Activated gamma-delta T cell treated with anti-CD3 and anti-CD28 coated beads, Interleukin-2, amount 50 U/mL, for 16 hours (primary cell): ENCODE data around the gene PARD6A.
"Not testable (repeated sequence)": the region's sequence is repeated elsewhere in the genome, so short reads cannot be mapped to it uniquely, and the experiment has no call there.

ENCODE experiments used
- DNase-seq: peaks from one replicate; pipeline ENCODE4 v3.0.0-alpha.2; 2020; ENCODE audit warnings: low read depth

The PARD6A gene

GRCh38 chr16:67685388-67686112 lies 24.8 kb downstream of the PARD6A start:
- no peak for DNase-seq

- not testable (repeated sequence) for DNase-seq
Observed at GRCh38 chr16:67693517-67694285, 32.9 kb downstream of the PARD6A start.

- no peak for DNase-seq
Observed at GRCh38 chr16:67694611-67695010, 33.9 kb downstream of the PARD6A start.

DNA sequence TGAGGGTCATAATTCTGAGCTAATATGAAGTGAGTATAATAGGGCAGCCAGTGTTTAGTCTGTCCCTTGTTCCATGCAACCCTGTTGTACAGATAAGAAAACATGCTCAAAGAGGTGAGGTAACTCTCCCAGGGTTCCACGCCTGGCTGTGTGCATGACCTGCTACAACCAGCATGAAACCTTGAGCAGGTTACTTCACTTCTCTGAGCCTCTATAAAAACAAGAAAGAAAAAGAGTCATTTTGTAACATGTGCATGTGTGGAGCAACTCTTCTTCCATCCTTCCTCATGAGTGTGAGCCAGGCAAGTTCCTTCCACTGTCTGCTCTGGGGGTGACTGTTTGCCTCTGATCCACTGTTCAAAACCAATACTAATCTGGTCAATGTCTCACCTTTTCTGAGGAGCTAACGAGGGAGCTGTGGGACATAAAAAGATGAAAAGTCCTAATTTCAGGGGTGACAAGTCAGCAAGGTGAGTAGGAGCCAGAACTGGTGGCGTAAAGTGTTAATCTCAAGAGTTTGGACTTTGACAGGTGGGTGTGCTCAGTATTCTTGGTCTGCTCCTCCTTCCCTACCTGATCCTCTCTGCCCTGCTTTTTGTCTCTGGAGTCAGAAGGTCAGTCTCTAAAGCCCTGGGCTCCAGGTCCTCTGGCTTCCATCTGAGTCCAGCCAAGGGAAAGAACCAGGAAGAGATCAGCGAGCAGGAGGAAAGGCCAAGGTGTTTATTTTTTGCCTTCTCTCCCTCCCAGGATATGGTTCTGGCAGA lies 36.8 kb downstream of the PARD6A start:
- DNase-seq = no peak

DNA sequence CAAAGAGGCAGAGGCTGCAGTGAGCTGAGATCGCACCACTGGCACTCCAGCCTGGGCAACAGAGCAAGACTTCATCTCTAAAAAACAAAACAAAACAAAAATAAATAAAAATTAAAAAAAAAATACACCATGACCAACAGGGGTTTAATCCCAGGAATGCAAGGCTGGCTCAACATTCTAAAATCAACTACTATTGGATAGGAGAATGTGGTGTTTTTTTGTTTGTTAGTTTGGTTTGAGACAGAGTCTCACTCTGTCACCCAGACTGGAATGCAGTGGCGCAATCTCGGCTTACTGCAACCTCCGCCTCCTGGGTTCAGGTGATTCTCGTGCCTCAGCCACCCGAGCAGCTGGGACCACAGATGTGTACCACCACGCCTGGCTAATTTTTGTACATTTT lies 38.5 kb downstream of the PARD6A start:
- DNase-seq = no peak

GRCh38 chr16:67701420-67701819 lies 40.7 kb downstream of the PARD6A start:
- DNase-seq = no peak

DNA sequence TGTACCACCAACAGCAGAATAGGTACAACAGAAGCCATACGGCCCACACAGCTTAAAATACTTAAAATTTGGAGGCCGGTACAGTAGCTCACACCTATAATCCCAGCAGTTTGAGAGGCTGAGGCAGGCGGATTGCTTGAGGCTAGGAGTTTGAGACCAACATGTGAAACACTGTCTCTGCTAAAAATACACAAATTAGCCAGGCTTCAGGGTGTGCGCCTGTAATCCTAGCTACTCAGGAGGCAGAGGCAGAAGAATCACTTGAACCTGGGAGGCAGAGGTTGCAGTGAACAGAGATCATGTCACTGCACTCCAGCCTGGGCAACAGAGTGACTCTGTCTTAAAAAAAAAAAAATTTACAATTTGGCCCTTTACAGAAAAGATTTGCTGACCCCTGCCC lies 41.4 kb downstream of the PARD6A start:
- DNase-seq = no peak

- no peak for DNase-seq
Observed at GRCh38 chr16:67703626-67704025, 42.9 kb downstream of the PARD6A start.

DNA sequence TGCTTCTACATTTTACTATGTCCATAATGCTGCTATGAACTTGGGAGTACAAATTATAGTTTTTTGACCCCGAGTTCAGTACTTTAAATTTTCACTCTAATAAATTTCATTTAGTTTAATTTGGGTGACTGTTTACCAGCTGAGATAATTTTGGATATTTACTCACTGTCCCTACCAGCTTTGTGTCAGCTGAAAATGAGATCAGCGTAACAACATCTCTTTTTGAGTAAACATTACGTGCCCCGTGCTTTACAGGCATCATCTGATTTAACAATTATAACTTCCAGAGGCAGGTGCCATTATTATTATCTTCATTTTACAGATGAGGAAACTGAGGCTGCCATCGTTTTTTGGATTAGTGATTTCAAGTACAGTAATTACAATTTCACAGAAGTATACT lies 43.4 kb downstream of the PARD6A start:
- DNase-seq = no peak

DNA sequence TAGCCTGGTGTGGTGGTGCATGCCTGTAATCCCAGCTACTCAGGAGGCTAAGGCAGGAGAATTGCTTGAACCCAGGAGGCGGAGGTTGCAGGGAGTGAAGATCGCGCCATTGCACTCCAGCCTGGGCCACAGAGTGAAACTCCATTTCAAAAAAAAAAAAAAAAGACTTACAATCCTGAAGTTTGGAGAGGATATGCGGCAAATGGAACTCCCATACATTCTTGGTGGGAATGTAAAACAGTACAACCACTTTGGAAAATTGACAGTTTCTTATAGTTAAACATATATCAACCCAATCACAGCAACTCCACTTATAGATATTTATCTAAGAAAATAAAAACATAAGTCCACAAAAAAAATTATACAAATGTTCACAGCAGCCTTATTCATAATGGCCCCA lies 46.5 kb downstream of the PARD6A start:
- DNase-seq = no peak

DNA sequence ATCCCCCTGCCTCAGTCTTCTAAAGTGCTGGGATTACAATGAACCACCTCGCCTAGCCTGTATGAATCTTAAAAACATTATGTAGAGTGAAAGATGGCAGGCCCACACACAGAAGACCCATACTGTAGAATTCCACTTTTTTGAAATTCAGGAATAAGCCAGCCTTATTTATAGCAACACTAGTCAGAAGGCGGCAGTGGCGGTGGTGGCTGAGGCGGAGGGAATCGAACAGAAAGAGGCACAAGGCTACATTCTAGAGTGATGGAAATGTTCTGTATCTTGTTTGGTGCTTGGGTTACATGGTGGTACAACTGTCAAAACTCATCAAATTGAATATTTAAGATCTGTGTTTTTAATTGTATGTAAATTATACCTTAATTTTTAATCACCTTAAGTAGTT lies 47.0 kb downstream of the PARD6A start:
- no peak for DNase-seq

DNA sequence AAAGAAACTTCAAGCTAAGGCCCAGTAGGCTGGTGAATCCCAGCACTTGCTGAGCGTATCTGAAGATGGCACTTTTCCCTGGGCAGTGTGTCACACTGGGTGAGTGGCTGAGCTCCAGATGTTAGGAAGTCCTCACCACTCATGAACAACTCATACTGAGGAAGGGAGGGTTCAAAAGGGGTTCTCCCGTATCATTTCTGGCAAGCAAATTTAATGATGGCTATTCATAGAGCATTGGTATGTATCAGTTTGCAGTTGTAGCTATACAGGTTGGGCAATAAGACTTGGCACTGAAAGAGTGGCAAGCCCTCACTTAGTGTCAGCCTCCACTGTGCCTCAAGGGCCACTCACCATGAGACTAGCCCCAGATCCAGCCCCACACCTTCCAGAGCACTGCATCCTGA lies 47.6 kb downstream of the PARD6A start:
- no peak for DNase-seq

GRCh38 chr16:67709050-67709449 lies 48.3 kb downstream of the PARD6A start:
- no peak for DNase-seq

- no peak for DNase-seq
Observed at GRCh38 chr16:67710607-67711006, 49.8 kb downstream of the PARD6A start.
